ENCODE results near the gene CCDC82.

The CCDC82 gene

DNA sequence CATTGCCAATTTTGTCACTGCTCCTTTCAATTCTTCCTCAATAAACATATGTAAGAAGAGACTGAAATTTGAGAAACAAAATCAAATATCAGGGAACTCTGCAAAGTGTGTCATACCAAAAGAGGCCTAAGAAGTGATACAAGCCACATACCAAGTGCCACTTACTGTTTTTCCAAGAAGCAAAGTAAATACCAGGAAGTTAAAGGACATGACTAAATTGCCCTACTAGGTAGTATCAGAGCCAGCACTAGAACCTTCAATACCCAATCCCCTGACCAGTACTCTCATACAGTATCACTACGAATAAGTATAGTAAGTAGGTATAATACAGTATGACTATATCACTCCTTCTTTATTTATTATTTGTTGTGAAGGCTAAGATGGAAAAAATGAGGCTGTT lies 60.3 kb downstream of the CCDC82 start:
- no peak for DNase-seq (ENCODE audit: low read depth)

DNA sequence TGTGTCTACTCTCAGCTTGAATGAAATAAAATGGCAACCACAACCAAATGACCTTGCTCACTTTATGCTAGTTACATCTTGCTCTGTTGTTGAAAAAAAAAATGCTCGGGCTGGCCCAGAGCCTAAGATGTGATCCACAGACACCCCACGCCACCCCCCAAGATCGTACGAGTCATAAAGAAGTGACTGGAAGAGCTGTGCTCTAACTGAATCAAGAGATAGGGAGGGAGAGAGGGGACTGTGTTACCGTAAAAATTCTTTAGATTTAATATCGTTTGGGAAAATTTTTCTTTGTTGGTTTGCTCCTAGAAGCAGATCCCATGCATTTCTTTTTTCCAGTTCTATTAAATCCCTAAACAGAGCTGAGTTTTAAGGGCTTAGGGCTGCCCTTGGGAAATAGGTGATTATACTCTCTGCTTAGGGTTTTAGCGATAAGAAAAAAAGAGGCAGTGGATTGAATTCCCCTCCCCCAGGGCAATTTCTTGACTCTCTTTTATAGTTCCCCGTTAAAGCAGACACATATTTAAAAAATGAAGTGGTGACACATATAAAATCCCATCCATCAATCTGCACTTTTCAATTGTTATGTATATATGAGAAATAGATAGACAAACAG lies 61.2 kb downstream of the CCDC82 start:
- DNase-seq (ENCODE audit: low read depth): no peak

DNA sequence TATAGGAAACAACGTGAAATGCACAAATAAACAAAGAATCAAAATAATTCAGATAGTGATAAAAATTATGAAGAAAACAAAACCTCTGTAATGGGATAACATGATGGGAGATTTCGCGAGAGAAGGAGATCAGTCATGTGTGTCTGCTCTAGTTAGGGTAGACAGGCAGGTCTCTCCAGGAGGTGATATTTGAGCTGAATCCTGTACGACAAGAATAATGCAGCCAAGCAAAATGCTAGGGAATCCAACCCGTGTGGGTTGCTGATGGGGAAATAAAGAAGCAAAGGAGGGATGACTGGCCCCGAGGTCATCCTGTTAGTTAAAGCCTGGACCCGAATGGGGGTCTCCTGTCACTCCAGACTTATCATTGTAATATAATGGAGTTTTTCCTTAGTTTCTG lies 62.8 kb downstream of the CCDC82 start:
- no peak for DNase-seq (ENCODE audit: low read depth)

DNA sequence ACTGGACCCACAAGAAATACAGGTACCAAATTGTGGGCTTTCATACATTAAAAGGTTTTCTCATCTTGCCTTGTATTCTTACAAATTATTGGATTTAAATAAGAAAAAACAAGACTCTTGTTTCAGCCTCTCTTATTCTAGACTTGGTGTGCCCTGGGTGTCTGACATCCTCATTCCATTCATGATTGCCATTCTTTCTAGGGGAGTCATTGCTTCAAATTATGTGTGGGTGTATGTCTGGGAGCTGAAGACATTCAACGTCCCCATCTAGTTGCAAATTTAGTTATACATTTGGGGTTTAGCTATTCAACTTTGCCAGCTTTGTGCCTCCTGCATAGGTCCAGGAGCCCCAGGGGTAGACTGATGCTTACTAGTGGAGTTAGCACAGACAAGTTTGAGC lies 64.8 kb downstream of the CCDC82 start:
- peak; percentile 83 for DNase-seq (ENCODE audit: low read depth)

DNA sequence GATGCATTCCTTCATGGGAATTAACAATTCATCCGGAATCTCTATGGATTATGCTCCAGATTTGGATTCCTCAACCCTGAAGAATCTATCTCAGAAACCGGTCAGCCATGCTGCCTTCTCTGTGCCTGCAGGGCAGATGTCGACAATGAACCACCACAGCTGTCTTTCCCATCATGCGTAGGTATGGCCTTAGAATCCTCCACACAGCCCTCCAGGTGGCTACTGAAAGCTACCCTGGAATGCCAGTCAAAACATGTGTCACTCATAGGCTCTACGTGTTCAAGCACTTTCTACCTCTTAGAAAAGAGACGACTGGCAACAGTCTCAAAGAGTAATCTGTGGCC lies 66.1 kb downstream of the CCDC82 start:
- DNase-seq (ENCODE audit: low read depth): no peak

DNA sequence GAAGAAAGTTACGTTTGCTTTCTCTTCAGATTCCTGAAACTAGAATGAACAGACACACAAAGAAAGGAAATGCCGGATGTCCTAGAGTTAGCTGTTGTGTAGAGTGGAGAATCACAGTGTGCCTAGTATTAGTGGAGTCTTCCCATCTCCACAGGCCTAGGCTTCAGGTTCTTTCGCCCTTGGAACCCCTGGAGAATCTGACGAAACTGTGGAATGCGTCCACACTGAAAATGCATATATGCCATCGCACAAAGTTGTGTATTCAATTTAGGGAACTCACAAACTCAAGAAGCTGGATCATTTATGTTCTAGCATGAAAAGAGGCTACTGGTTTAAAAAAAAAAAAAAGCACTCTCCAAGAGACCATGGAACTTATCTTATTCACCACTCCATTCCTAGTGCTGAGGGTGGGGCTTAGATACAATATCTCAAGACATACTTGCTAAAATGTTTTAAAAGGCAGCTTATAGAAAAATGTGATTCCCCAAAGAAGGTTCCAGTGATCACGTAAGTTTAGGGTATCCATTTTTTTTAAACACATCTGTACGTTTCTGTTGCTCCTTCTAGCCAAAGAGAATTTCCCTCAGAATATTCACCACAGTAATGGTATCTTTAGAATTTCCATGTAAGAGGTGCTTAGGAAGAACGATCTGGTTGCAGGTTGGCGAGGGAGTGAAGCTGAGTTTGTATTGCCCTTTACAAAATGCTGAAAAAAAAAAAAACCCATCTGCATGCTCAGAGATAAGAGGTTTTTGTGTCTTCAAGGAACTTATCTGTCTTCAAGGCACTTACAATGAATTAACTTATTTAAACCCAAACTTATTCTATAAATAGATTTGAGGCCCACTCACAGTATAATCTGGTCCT lies 66.7 kb downstream of the CCDC82 start:
- DNase-seq (ENCODE audit: low read depth): no peak

DNA sequence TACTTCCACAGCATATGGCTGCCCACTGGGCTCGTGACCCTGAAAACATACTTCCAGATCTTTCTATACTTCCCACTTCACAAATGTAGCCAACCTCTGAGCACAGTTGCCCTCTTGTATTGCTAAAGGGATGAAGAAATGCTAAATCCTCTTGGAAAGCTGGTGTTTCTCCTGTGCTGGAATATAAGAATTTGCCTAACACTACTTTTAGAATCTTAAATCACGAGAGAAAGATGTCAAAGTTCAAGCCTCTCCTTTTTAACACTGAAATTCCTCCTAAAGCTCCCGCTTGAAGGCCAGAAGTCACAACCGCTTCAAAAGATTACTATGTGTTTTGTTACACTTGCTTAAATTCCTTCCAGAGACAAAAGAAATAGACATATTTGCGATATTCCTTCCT lies 68.6 kb downstream of the CCDC82 start:
- no peak for DNase-seq (ENCODE audit: low read depth)

DNA sequence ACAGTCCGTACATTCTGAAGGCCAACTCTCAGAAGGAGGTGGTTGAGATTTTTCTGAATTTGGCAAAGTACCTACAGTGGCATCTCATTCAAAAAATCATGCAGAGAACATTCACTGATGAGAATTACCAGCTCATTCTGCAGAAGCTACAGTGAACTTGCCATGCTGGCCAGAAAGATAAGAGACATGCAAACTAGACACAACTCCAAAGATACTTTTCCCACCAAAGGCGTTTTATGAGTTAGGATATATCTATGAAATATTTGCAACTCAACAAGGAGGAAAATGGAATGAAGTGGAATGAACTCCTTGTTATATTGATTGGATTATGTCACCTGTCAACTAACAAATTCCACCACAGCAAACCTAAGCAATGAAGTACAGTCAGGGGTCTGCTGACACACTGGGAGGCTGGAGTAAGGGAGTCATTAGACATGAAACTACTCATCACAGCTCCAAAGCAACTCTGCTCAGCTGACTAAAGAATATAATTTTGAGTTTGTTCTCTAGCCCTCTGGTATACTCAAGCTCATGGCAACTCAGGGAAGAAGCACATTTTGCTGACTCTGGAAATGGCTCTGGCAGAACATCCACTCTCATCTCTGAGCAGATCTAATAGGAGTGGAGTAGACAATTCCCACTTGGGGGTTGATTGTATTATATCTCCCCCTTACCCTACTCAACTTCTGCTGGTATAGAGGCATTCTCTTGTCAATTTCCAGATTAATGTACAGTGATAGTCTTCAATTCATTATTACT lies 69.6 kb downstream of the CCDC82 start:
- no peak for DNase-seq (ENCODE audit: low read depth)

DNA sequence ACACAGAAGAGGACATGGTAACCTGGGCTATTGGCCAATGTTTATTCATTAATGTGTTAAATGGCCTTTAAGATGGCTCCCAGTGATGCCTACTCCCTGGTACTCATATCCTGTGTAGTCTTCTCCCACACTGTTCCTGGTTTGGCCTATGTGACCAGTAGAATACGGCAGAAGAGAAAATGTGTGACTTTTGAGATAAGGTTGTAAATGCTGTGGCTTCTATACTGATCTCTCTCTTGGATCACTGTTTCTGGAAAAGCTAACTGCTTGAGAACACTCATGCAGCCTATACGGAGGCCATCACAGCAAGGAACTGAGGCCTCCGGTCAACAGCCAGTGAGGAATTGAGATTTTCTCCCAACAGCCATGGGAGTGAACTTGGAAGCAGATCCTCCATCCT lies 70.9 kb downstream of the CCDC82 start:
- no peak for DNase-seq (ENCODE audit: low read depth)

DNA sequence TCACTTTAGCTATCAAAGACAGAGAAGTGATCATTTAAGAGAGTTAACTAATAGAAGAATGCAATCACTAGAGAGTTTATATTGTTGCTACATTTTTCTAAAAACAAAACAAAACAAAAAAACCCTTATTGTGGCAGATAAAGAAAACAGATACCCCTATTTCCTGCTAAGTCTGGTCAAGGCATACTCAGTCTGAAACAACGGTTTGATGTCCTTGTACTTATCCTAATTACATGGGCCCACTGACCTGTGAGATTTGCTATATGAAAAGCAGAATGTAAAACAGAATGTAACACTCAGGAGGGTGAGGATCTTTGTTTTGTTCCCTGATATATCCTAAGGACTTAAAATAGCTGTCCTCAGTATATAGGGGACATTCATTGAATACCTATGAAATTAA lies 71.3 kb downstream of the CCDC82 start:
- no peak for DNase-seq (ENCODE audit: low read depth)

DNA sequence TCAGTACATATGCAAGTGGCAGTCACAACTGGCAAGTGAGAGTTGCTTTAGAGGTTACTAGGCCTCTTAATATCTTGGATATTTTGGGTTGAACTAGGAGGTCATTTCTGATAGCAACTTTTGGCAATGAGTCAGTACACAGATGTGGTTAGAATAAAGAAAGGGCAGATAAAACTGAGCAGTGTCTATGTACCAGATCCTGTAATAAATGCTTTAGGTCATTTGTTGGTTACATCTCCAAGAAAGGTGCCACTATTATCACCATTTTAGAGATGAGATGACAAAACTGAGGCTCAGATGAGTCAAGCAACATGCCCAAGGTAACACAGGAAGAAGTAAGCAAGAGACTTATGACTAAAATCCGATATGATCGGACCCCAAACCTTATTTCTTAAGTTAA lies 71.7 kb downstream of the CCDC82 start:
- DNase-seq (ENCODE audit: low read depth): no peak

DNA sequence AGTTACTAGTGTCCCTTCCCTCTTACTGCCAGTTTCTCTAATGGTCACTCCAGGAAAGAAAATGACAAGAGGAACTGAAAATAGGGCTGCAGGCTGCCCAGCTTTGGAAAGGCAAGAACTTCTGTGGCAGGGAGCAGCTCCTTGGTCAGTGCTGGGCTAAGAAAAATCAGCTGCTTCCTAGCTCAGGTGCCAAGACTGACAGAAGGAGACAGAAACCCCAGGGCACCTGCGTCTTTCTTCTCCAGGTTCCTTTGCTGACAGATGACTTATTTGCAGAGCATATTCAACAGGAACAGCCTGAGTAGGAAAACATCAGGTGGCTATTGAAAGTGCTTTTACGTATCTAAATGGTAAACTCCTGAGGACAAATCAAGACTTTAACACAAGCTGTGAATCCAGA lies 72.1 kb downstream of the CCDC82 start:
- no peak for DNase-seq (ENCODE audit: low read depth)

DNA sequence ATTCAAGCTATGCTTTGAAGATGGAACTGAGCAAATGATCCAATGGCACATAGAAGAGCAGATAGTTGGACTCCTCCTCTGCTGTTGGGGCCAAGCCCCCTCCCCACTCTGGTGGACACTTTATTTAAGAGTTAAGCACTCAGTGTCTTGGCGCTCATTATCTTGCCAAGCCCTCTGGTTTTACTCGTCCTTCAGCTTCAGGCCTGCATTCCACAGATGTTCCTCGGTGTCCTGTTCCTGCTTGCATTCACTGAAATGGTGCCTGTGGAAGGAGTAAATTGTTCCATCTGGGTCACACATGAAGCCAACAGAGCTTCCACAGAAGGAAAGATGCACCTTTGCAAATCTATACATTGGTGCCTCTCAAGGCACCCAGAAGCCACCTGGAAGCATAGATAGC lies 72.8 kb downstream of the CCDC82 start:
- DNase-seq (ENCODE audit: low read depth): no peak

DNA sequence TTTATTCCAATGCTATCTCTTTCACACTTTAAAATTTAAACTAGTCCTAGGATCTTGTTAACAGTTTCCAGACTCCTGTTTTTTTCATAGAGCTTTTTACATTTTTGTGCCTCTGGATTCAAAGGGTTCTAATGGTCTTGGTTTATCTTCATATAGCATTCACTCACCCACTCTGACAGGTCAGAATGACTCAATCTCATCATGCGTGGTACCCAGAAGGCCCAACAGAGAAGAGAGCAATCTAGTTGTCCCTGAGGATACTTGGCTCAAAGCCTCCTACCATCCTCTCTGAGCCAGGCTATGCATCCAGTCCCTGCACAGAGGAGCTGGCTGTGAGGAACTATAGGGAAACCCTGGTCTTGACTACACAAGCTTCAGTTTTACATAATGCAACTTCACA lies 74.2 kb downstream of the CCDC82 start:
- DNase-seq (ENCODE audit: low read depth): no peak

DNA sequence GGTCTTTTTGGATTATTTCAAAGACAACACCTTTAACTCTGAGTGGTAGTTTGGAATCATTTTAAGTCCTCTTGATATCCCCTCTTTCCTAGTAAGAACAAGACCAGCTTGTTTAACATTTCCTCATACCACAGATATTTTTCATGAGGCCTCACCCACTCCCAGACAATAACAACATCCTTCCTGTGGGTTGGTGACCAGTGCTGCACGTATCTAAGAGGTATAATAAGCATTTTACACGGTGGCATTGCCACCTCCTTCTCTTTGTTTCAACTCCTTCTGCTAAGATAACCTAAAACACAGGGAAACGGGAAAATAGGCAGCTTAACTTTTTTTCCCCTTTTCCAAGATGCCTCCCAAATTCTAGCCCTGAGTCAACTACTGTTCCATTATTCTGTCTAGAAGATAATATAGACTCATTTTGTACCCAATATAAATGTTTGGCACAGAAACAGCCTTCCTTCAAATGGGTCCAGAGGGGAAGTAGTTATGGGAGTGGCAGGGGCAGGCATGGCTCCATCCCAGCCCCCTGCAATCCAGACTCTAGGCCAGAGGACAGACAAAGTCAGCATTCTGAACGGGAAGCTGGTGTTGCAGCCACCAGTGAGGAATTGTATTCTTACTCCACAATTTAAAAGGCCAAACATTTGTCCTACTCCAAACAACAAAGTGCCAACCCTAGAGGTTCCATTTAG lies 75.2 kb downstream of the CCDC82 start:
- DNase-seq (ENCODE audit: low read depth): no peak

DNA sequence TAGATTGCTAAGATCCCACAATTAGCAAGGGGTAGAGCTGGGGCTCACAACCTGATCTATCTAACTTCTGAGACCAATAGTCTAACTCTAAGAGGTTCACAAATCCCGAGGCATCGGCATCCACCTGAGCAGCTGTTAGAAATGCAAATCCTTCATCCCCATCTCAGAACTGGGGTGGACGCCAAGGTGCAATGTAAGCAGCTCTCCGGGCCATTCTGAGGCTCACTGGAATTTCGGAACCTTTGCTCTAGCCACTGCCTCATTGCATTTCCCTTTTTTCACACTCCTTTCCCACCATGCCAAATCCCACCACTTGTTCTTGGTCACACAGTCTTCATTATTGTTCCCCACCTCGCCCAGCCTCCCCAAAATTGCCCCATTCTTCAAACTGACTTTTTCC lies 76.5 kb downstream of the CCDC82 start:
- no peak for DNase-seq (ENCODE audit: low read depth)

DNA sequence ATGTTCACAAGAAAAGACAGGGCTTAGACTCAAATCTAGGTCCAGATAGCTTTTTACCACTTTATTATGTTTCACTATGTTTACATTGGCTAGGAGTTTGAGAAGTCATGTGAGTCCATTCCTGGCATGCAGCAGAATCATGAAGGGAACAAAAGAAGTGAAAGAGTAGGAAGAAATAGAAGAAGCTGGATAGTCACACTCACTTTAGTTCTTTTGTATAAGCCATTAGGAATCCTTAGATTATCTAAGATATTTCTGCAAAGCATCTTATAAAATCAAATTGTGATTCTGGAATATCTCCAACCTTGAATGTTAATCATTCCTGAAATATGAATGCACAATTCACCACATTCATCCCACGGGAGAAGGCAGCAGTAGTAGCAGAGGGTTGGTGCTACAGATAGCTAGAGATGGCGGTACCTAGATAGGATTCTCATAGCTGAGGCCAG lies 78.6 kb downstream of the CCDC82 start:
- DNase-seq (ENCODE audit: low read depth): peak; percentile 48

DNA sequence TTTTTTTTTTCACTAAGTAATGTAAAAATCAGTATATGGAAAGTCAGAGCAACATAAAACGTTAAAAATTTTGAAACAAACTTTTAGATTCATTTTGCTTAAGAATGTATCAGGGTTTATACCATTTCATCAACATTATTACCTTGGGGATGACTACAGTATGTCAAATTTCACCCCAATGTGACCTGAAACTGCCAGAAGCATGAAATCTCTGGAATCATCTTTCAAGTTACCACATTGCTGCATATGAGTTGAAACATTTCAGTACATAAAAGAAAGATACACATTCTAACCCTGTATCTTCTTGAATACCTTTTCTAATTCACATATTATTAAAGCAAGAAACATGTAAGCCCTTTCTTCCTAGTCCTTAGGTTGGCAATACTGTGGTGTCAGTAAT lies 79.5 kb downstream of the CCDC82 start:
- no peak for DNase-seq (ENCODE audit: low read depth)

DNA sequence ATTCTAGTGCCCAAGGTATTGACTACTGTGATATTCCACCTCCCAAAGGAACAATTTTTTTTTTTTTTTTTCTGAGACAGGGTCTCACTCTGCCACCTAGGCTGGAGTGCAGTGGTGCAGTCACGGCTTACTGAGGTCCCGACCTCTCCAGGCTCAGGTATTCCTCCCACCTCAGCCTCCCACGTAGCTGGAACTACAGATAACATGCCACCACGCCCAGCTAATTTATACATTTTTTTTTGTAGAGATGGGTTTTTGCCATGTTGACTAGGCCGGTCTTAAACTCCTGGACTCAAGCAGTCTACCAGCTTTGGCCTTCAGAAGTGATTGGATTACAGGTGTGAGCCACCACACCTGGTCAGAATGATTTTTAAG lies 80.1 kb downstream of the CCDC82 start:
- no peak for DNase-seq (ENCODE audit: low read depth)

DNA sequence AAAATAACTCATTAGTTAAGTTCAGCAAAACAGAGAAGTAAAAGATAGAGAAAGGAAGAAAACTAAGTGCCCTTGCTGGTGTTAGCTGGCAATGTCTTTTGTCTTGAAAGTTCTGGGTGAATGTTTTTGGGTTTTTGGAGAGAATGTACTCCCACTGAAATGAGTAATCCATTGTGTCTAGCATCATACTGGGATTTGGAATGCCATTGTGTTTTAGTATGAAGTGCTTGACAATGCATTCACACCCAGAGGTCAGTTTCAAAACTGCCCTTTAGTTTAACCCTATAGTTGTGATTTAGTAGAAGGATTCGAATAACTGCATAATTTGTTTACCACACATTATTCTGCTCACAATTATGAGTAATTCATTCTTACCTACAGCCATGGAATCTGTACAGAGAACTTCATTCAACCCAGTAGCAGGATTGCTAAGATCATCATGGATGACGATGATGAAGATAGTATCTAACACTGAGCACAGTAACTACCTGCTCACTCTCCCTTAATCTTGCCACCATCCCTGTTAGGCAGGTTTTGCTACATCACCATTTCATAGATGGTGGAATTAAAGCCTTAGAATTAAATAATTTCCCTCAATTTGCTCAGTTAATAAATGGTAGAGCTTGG lies 80.6 kb downstream of the CCDC82 start:
- DNase-seq (ENCODE audit: low read depth): no peak

DNA sequence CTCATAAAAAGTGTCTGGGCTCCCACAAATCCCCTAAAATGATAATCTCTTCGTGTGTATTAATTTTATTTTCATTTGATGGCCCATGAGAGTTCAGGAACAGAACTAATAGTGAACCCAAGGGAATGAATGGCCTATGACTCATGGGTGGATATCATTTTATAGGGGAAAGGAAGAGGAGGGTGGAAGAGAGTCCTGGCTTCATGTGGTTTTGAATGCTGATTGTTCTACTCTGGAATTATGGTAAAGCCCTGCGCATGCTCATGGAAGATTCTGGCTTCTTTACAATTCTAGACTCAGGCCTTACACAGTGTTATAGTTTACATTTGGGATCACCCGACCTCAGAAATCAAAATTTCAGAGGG lies 82.0 kb downstream of the CCDC82 start:
- peak; percentile 79 for DNase-seq (ENCODE audit: low read depth)

All from non-pigmented ciliary epithelial cell (primary cell).